ENCODE results near the gene MGLL.

Gene MGLL

DNA sequence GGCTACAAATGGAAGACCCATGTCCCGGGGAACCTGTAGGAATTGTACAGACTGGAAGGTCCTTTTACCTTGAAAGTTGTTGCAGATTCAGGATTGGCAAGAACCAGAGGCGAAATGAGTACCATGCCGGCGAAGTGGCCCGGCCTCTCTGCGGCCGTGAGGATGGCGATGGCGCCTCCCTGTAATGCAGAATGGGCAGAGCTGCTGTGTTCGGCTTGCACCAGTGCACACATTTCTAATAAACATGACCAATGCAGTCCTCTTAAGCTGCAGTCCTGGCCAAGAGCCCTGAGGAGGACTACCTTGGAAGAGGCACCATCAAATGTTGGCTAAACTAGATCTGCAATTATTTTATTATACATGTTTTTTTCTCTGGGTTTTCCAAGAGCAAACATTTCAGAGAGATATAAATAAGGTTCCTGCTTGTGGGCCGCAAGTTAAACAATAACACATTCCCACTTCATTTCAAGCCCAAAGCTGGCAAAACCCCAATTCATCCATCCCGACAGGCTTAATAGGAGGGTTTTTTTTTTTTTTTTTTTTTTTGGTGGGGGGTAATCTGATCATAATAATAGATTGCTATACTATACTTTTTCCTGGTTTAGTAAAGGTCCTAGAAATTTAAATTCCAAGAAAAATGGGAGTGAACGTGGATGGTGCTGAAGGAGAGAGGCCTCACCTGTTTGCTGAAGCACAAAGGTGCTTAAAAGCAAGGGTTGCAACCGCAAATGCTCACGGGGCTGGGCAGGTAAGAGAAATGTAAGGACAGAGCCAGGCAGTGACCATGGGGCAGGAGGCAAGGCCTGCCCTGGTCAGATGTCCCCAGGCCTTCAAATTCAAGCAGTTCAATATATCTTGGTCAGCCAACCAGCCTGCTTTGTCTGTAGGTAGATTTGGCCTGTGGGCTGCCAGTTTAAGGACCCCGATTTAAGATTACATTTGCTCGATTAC lies 101.1 kb downstream of the MGLL start:
- DNase-seq: no peak

DNA sequence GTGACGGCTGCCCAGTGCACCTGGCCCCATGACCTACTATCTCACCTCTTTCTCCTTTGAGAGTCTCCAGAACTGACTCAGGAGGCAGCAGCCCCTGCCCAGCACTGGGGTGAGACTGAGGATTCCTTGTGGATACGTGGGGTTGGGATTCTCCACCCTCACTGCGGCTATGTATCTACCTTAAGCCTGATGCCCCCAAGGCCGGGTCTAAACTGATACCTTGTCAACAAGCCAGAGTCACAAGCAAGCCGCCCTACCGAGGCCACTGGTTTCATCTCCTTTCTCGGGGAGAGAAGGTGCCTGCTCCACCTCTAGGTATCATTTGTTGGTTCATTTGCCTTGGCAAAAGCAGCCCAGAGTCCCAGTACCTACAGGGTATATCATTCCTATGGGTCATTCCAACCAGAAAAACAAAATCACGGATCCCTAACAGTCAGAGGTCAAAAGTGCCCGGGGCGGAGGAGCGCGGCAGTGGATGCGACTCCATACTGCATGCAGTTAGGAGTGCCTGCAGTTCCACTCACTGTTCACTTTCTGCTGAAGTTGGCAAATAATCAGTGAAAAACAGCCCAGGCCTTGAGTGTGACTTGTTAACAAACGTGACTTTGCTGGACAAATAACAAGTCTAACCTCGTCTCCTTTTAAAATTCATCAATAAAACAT lies 102.0 kb downstream of the MGLL start:
- DNase-seq: no peak

DNA sequence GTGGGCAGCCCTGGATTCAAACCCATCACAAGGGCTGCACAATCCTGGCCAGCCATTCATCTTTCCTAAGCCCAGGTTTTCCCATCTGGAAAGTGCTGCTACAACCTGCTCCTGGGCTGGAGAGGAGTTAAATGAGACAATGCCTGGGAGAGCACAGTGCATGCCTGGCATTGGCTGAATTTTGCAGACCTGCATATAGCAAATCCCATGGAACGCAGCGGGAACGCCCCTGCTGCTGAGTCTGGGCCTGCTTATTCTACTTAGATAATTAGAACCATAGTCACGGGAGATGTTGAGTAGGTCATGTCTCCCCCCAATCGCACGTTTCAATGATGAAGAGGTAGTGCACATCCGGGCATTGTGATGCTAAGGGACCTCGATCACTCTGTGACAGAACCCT lies 102.9 kb downstream of the MGLL start:
- DNase-seq: no peak

DNA sequence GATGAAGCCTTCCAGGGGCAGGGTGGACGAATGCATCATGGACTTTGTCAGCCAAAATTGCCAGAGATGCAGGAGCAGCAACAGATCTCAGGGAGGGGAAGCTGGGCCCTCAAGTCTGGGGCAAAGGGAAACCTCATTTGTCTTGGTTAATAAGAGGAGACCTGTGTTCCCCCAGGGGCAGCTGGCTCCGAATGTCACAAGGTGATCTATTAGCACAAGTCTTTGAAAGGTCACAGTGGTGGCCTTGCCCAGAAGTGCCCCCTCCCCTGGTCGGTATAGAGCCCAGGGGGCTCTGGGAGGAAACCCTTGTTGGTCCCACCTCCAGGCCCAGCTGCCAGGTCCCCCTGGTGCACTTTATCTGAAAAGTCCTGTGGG lies 103.4 kb downstream of the MGLL start:
- no peak for DNase-seq

DNA sequence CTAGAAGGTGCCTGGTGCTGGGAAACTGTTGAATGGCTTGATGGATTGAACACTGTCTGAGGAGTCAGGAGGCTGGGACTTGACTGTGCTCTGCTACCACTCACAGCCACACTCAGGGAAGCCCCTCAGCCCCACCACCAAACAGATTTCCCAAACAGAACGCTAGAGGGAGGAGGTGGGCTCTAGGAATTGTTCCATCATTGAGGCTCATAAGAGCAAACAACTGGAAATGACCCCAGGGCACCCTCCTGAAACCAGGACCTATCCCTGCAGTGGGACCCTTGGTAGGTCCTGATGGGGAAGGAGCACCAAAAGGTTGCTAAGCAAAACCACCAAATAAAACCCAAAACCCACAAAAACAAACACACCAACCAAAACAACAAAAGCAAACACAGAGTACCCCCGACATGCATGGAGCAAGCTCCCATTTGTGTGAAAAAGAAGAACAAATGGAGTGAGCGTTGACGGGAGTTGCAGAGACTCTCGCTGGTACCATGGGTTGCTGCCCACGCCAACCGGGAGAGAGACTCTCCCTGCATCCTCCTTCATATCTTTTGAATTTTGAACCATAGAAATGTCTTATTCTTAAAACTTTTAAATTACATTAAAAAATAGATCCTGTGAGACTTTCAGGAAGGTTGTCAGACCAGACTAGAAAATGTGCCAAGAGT lies 103.9 kb downstream of the MGLL start:
- DNase-seq: no peak

DNA sequence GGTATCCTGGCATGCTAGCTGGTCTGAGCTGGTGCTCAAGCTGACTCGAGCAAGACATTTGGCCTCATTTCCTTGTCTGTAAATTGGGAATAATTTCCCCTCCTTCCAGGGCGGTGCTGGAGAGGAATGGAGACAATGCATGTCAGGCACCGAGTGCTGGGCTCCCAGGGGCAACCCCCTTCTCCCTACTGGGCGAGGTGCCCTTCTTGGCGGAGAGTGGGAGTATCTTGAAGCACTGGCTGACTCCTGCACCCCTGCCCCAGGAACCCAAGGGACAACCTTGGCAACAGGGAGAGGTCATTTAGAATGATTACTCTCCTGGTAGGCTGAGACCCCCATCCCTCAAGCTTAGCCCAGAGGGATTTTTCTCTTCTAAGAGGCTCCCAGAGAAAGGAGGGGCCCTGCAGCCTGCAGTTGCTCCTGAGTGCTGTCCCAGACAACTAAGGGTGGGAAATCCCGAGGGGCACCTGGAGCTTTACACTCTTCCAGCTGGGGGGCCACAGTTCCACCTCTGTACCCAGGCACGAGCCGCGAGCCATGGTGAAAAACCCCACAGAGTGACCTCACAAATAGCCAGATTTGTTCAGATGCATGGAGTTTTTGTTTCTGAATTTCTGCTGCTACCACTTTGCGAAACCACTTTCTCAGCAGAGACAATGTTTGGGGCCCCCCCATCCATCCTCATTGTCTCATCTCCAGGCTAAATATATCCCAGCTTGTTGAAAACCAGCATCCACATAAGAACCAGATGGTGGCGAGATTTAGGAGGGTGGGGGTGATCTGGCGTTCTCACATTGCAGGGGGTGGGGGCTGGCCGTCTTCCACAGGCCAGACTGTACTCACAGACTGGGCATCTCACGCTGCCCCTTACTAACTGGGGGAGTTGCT lies 104.7 kb downstream of the MGLL start:
- no peak for DNase-seq

DNA sequence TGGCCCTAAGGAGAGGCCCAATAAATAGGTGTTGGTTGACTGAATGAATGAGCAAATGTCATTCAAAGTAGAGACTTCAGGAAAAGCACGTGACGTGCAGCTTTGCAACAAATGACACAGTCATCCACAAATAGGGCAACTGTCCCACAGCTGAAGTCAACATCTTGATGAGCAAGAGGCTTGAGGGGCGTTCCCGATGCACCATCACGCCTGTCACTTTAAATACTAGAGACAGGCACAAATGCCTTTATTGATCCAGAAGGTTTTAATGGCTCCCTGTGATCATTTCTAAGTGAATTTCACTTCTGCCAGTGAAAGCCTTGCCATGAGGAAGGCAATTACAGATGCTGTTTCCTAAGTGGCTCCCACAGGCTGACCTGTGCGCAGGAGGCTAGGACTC lies 105.9 kb downstream of the MGLL start:
- DNase-seq: no peak

DNA sequence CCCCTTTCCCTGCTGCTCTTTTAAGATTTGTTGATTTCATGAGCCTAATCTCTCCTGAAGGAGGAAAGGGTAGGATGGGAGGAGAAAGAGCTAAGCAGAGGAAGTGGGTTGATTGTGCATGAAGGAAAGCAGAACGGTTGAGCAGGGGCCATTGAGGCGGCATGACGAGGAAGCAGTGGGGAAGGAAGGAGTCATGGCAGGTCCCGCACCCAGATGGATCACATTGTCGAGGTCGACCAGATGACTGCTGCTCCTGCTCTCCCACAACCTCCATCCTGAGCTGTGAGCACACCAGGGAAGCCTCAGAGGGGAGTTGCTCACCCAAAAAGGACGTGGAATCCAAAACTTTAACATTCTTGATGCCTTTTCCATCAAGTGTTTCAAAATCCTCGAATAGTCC lies 106.8 kb downstream of the MGLL start:
- no peak for DNase-seq

DNA sequence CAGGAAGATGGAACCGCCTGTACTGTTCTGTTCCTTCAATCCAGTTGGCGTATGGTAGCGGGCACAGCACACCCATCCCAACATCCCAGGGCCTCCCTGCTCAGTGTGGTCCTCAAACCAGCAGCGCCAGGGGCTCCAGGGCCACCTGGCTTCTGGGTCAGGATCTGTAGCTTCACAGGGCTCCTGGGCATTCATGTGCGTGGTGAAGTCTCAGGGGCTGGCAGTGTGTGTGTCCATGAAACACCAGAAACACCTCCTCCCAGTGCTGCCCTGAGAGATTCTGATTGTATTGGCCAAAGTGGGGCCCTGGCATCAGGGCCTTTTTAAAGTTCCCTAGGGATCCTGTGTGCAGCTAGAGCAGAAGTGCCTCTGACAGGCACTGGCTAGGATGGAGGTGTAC lies 107.4 kb downstream of the MGLL start:
- no peak for DNase-seq

DNA sequence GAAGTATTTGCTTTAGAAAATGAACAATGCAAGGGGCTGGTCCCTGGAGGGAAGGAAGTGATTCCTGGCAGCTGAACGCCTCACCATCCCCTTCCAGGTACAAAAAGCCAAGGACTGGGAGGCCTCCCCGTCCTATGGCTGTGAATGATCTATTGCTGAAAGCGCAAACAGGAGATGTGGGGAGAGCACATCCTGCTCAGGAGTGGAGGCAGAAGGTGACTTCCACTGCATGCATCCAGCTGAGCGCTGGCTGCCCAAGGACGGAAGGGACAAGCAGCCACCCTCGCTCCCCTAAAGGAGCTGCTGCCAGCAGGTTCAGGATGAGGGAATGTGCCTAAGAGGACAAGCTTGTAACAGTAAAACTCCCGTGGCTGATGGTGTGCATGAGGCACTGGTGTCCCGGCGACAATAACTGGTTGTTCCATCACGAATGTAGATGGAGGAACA lies 108.2 kb downstream of the MGLL start:
- DNase-seq: no peak

DNA sequence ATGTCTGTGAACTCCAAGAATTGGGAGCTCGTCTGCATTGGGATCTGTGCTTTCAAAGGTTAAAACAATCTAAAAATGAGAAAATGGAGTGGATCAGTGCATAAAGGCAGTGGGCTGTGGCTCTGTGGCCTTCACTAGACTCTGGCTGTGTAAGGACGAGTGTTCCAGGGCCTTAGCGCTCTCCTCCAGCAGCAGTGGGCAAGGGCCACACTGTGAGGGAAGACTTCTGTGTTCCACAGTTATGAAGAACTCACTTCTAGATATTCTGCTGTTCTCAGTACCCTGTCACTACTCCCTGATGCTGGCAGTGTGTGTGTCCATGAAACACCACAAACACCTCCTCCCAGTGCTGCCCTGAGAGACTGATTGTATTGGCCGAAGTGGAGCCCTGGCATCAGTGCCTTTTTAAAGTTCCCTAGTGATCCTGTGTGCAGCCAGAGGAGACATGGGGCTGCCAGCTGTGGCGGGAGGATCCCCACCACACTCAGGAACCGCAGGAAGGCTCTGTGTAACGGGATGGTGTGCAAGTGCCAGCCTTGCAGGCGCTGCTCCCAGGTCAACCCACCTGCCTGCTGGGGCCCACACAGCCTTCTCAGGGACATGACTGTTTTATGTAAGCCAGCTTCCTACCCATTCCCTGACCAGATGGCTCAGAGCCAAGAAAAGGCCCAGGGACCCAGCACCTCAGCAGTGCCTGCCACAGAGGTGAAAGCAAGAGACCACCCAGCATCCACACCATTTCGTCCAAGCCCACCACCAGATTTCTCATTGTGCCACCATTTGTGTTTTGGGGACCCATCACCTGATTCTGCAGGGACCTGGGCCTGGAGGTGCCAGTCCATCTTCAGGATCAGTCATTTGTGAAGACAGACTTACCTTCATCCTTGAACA lies 109.2 kb downstream of the MGLL start:
- no peak for DNase-seq

DNA sequence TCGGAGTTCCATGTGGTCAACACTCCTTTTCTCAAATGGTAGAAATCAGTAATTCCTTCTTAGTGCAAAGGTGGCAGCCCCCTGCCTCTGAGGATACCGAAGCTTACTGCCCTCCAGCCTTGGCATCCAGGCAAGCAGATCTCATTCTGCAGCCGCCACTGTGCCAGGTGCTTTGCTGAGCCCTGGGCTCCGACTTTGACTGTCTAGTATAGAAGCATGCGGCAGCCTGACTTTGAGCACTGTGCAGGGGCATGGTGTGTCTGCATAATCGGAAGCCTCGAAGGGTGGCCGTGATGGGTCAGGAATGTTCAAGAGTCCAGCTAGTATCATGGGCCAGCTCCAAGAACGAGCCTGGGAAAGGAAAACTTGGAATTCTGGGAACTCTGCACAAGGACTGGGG lies 109.9 kb downstream of the MGLL start:
- DNase-seq: no peak

DNA sequence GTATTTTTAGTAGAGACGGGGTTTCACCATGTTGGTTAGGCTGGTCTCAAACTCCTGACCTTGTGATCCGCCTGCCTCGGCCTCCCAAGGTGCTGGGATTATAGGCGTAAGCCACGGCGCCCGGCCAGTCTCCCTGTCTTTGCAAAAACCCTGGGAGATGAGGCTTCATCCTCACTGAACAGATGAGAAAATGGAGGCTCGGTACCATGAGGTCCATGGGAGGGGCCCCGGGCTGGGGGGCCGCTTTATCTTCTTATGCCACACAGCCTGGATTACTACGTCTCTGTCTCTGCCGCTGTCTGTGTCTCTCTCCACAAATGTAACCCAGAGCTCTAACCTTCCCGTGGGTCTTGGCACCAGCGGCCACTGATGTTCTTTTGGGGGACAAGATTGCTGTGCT lies 110.4 kb downstream of the MGLL start:
- DNase-seq: no peak

DNA sequence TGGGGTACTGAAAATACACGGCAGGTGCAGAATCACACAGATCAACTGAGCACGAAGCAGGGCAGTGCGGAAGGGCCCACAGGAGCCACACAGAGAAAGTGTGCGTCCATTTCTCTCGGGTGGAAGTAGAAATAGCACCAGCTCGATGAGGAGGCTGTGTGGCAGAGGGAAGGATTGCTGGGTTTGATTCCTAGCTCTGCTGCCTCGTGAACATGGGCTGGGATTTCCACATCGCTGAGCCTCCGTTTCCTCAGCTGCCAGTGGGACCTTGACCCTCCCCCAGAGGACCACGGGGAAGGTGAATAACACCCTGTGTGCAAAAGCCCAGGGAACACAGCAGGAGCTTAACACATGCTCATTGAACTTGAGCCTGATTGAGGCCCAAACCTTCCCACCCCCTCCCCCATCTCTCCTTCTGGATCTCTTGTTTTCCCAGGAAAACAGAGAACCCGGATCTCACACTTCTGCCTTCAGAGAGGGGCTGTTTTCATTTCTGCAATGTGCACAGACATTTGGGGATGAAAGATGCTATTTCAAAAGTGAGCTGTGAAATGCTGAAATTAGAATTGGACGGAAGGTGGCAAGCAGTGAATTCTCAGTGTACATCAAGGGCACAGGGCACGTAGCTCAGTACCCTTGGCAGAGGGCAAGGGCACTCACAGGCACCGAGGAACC lies 111.2 kb downstream of the MGLL start:
- DNase-seq: no peak

DNA sequence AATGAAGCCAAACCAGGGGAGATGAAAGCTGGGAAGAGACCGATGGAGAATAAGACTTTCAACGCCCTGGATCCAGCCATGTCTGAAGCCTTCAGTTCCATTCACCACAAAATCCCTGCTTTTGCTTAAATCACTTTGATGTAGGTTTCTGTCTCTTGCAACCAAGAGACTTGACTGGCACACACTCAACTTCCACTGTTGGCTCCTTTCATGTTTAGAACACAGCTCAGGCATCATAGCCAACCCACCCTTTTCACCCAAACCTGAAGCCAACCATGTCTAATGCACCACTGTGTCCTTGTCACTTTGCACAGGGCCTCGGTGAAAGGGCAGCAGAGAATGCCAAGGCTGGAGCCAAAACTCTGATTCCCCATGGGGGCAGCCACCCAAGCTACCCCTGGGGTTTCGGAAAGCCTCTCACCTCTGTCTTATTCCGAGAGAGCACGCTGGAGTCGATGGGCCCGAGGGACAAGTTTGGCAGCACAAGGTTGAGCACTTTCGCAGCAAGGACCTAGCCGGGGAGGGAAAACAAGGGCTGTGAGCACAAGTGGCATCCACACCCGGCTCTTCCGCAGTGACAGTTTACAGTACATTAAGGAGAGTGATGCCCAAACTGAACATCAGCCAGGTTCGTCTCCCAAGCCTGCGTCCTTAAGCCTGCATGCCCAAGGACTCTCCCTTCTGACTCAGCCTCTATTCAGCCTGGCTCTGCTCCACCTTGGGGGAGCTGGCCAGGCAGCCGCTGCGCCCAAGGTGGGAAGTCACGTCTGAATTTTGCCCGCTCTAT lies 112.0 kb downstream of the MGLL start:
- DNase-seq: no peak

DNA sequence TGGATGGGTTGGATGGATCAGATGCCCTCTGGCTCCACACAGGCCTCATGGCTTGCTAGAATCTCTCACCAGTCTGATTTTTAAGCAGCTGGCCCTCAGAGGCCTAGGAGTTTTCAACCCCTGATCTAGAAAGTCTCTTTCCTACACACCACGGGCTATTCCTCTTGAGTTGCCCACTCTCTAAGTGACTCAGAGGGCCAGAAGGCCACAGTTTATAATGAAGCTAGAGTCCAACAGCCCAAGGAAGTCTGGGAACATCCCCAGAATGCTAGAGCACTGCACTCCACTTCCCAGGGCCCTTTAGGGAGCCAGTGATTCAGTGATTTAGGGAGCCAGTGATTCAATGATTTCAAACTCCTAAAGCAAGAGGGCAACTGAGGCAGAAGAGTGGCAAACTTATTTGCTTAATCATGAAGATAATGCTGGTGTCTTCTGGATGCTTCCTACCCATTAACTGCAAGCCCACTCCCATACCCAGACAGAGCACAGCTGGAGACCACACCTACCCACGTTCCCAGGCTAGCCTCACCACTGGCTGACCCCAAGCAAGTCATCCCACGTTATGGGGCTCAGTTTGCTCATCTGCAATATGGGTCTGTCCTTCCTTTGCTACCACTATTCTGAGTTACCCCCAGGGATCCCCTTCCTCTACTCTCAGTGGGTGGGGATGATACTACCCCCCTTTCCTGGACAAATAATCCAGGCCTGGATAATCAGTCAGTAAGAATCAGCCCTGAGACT lies 112.8 kb downstream of the MGLL start:
- no peak for DNase-seq

DNA sequence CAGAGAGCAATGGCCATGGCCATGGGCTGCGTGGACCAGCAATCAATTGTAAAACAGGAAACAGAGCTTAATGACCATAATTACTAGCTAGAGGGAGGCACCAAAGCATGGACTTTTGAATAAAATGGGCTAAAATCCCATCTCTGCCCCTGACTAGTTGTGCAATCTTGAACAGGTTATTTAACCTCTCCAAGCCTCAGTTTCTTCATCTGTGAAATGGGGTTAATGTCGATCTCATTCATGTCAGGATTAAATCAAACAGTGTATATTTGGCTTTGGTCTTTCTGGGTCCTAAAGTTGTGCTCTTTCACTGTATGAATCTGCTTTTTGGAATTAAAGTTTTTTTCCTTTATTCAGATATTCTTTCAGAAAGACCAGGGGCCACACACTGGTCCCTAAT lies 113.5 kb downstream of the MGLL start:
- no peak for DNase-seq

DNA sequence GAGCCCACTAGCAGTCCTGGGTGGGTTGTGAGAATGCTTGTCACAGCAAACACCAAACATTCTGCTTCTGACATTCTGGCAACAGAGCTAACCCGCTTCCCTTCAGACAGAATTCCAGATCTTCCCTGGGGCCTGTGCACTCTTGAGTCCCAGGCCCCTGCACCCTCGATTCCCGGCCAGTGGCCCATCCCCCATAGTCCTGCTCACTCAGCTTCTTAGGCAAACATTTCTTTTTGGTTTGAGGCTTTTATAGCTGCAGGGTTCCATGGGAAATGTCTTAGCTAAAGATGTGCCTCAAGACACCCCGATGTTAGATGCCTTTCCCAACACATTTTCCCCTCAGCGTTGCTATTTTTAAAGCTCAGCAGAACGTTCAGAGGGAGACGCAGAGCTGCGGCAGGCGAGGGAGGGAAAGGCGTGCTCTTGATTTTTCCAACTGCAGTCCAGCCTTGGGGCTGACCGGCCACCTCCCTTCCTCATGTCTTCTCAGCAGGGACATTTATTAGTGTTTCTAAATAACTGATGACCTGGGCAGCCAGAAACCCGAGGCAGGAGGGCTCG lies 114.4 kb downstream of the MGLL start:
- DNase-seq: no peak
